Measurements from ENCODE around the gene APAF1. TPM values are rescaled to one million over a fixed set of nuclear protein-coding genes. Genes with fewer than 3 reads are reported as not detected.

The APAF1 gene
- total and polyA plus RNA-seq, 2 of the 13 experiments (the other 11 are each of a cell fraction or from before 2014, with no cell fraction given) = 6.0 to 13.0 TPM

GRCh38 chr12:98750511-98750910 lies 105.4 kb downstream of the APAF1 start:
- in situ Hi-C loops (cut with HindIII; ENCODE audit: extremely low pct_ligation_motif_present, low pct_unique_long_range_greater_than_20kb) (no loop called here), intact Hi-C loops (cut with micrococcal nuclease; ENCODE audit: unreplicated experiment) (no loop called here)
- TF ChIP-seq PHB2 (IDR thresholded peaks at IDR 0.05; ENCODE audit: partially characterized antibody) (no peak), ZNF672 (CRISPR knock-in tag; IDR thresholded peaks at IDR 0.05) (no peak)
- Histone ChIP-seq H3K79me2 (ENCODE audit: insufficient read depth, low read length) (no peaks in the 10 kb centered on the region), H3K9ac (ENCODE audit: insufficient read depth, low read depth, low read length) (no peak overlapping the region), H3K27me3 (ENCODE audit: control insufficient read depth in 1 of 2, insufficient read depth in 2 of 2, low read length in 2 of 2) (peaks cover 11 to 49% of the 10 kb centered on the region in 2 experiments), H3K4me3 (replicated peaks in 1 of 3; ENCODE audit: insufficient read depth in 1 of 3, low read depth in 2 of 3, low read length in 3 of 3) (no peak overlapping the region), H3K36me3 (replicated peaks in 1 of 2; ENCODE audit: control insufficient read depth in 1 of 2, insufficient read depth in 2 of 2, low read length in 2 of 2) (no peaks in the 10 kb centered on the region), H2AFZ (ENCODE audit: low read length) (no peak overlapping the region), H3K9me3 (ENCODE audit: low read length) (no peaks in the 10 kb centered on the region), H3K27ac (ENCODE audit: extremely low read length, insufficient read depth, low read length) (no peak overlapping the region), H3K4me2 (ENCODE audit: low read depth, low read length) (no peak overlapping the region), H4K20me1 (ENCODE audit: insufficient read depth, low read length) (no peaks in the 10 kb centered on the region), H3K4me1 (ENCODE audit: insufficient read depth, low read length) (peaks cover 19% of the 10 kb centered on the region)
- POLR2A ChIA-PET = no interaction called here
- WGBS (ENCODE audit: low lambda C conversion rate) = 41% methylated on average over 6 of the region's 9 CpGs
- ATAC-seq = no peak
- FAIRE-seq = no peak
- CTCF ChIA-PET (ENCODE audit: low intra/inter-chr PET ratio, low total read pairs) = no interaction called here
- no TSS peak for BruUV-seq (replicated peaks)
- no peak for DNase-seq (ENCODE audit: low spot score)

GRCh38 chr12:98751580-98752115 lies 106.6 kb downstream of the APAF1 start:
- no peak overlapping the region for H3K4me2 ChIP-seq (ENCODE audit: low read depth, low read length)
- no peak for DNase-seq (ENCODE audit: low spot score)
- intact Hi-C loops (cut with micrococcal nuclease; ENCODE audit: unreplicated experiment) = no loop called here
- H3K79me2 ChIP-seq (ENCODE audit: insufficient read depth, low read length) = no peaks in the 10 kb centered on the region
- H4K20me1 ChIP-seq (ENCODE audit: insufficient read depth, low read length) = no peaks in the 10 kb centered on the region
- H3K27me3 ChIP-seq (ENCODE audit: control insufficient read depth in 1 of 2, insufficient read depth in 2 of 2, low read length in 2 of 2) = peaks cover 4 to 41% of the 10 kb centered on the region in 2 experiments
- H3K4me1 ChIP-seq (ENCODE audit: insufficient read depth, low read length) = peaks cover 12% of the 10 kb centered on the region
- ChIA-PET POLR2A (no interaction called here), CTCF (ENCODE audit: low intra/inter-chr PET ratio, low total read pairs) (no interaction called here)
- no peak for ATAC-seq
- H3K4me3 ChIP-seq (replicated peaks in 1 of 3; ENCODE audit: insufficient read depth in 1 of 3, low read depth in 2 of 3, low read length in 3 of 3) = no peak overlapping the region
- H3K9me3 ChIP-seq (ENCODE audit: low read length) = no peaks in the 10 kb centered on the region
- no TSS peak for BruUV-seq (replicated peaks)
- in situ Hi-C loops (cut with HindIII; ENCODE audit: extremely low pct_ligation_motif_present, low pct_unique_long_range_greater_than_20kb) = no loop called here
- no peaks in the 10 kb centered on the region for H3K36me3 ChIP-seq (replicated peaks in 1 of 2; ENCODE audit: control insufficient read depth in 1 of 2, insufficient read depth in 2 of 2, low read length in 2 of 2)
- no peak overlapping the region for H3K27ac ChIP-seq (ENCODE audit: extremely low read length, insufficient read depth, low read length)
- H2AFZ ChIP-seq (ENCODE audit: low read length) = no peak overlapping the region
- no peak for FAIRE-seq
- H3K9ac ChIP-seq (ENCODE audit: insufficient read depth, low read depth, low read length) = no peak overlapping the region
- 0% methylated on average over 4 of the region's 4 CpGs for WGBS (ENCODE audit: low lambda C conversion rate)
- no peak for TF ChIP-seq RBM39 (IDR thresholded peaks at IDR 0.05; ENCODE audit: low read depth, low read length, poor library complexity, severe bottlenecking)
- TF ChIP-seq KLF16 (CRISPR knock-in tag; IDR thresholded peaks at IDR 0.05) = no peak
- no peak for TF ChIP-seq ARNT (IDR thresholded peaks at IDR 0.05)
- TF ChIP-seq ZNF652 (CRISPR knock-in tag; IDR thresholded peaks at IDR 0.05; ENCODE audit: borderline replicate concordance, low read depth) = no peak
- TF ChIP-seq POGZ (CRISPR knock-in tag; IDR thresholded peaks at IDR 0.05) = no peak
- no peak for TF ChIP-seq SALL1 (CRISPR knock-in tag; IDR thresholded peaks at IDR 0.05)
- TF ChIP-seq THAP11 (CRISPR knock-in tag; IDR thresholded peaks at IDR 0.05) = no peak
- TF ChIP-seq, protein P1, sequence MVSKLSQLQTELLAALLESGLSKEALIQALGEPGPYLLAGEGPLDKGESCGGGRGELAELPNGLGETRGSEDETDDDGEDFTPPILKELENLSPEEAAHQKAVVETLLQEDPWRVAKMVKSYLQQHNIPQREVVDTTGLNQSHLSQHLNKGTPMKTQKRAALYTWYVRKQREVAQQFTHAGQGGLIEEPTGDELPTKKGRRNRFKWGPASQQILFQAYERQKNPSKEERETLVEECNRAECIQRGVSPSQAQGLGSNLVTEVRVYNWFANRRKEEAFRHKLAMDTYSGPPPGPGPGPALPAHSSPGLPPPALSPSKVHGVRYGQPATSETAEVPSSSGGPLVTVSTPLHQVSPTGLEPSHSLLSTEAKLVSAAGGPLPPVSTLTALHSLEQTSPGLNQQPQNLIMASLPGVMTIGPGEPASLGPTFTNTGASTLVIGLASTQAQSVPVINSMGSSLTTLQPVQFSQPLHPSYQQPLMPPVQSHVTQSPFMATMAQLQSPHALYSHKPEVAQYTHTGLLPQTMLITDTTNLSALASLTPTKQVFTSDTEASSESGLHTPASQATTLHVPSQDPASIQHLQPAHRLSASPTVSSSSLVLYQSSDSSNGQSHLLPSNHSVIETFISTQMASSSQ (IDR thresholded peaks at IDR 0.05; ENCODE audit: low read depth) = no peak
- TF ChIP-seq, protein P1 (CRISPR knock-in tag; IDR thresholded peaks at IDR 0.05; ENCODE audit: borderline replicate concordance) = no peak
- no peak for TF ChIP-seq HNRNPL (IDR thresholded peaks at IDR 0.05; ENCODE audit: low read depth, low read length)
